ENCODE measurements around the gene ANKFN1. TPM values are rescaled to one million over a fixed set of nuclear protein-coding genes. Genes with fewer than 3 reads are reported as not detected.

The ANKFN1 gene
- total and polyA plus RNA-seq, 2 of the 13 experiments (the other 11 are each of a cell fraction or from before 2014, with no cell fraction given), result not detected

- TF ChIP-seq CSRNP1 (CRISPR knock-in tag; IDR thresholded peaks at IDR 0.05) (no peak), TOE1 (CRISPR knock-in tag; IDR thresholded peaks at IDR 0.05) (no peak)
Measured at GRCh38 chr17:56169621-56170020, 16.3 kb downstream of the ANKFN1 start (continued).

- ChIA-PET POLR2A (no interaction called here), CTCF (ENCODE audit: low intra/inter-chr PET ratio, low total read pairs) (no interaction called here)
- Histone ChIP-seq H3K4me3 (replicated peaks in 1 of 3; ENCODE audit: insufficient read depth in 1 of 3, low read depth in 2 of 3, low read length in 3 of 3) (no peak overlapping the region), H3K9ac (ENCODE audit: insufficient read depth, low read depth, low read length) (no peak overlapping the region), H3K4me2 (ENCODE audit: low read depth, low read length) (no peak overlapping the region), H3K79me2 (ENCODE audit: insufficient read depth, low read length) (no peaks in the 10 kb centered on the region), H3K36me3 (replicated peaks in 1 of 2; ENCODE audit: control insufficient read depth in 1 of 2, insufficient read depth in 2 of 2, low read length in 2 of 2) (no peaks in the 10 kb centered on the region), H3K9me3 (ENCODE audit: low read length) (no peaks in the 10 kb centered on the region), H3K27me3 (ENCODE audit: control insufficient read depth in 1 of 2, insufficient read depth in 2 of 2, low read length in 2 of 2) (no peaks in the 10 kb centered on the region), H3K4me1 (ENCODE audit: insufficient read depth, low read length) (0 out of 2 replicates have a peak, but pooled peaks cover 4% of the 10 kb centered on the region), H4K20me1 (ENCODE audit: insufficient read depth, low read length) (no peaks in the 10 kb centered on the region), H2AFZ (ENCODE audit: low read length) (no peak overlapping the region), H3K27ac (ENCODE audit: extremely low read length, insufficient read depth, low read length) (no peak overlapping the region)
- intact Hi-C loops (cut with micrococcal nuclease; ENCODE audit: unreplicated experiment), result no loop called here
- no peak for FAIRE-seq
- ATAC-seq, result no peak
- WGBS (ENCODE audit: low lambda C conversion rate), result 10% methylated on average over 4 of the region's 4 CpGs
- in situ Hi-C loops (cut with HindIII; ENCODE audit: extremely low pct_ligation_motif_present, low pct_unique_long_range_greater_than_20kb), result no loop called here
- no peak for DNase-seq (ENCODE audit: low spot score)
- no TSS peak for BruUV-seq (replicated peaks)
- TF ChIP-seq ZFY (CRISPR knock-in tag; IDR thresholded peaks at IDR 0.05) (no peak), NFATC3 (CRISPR knock-in tag; IDR thresholded peaks at IDR 0.05) (no peak), ZNF512B (CRISPR knock-in tag; IDR thresholded peaks at IDR 0.05; ENCODE audit: borderline replicate concordance) (no peak), AHDC1 (CRISPR knock-in tag; IDR thresholded peaks at IDR 0.05; ENCODE audit: borderline replicate concordance) (no peak), ISL2 (CRISPR knock-in tag; IDR thresholded peaks at IDR 0.05) (no peak), SUZ12 (IDR thresholded peaks at IDR 0.05; ENCODE audit: low read depth, low read length) (no peak), ZNF678 (CRISPR knock-in tag; IDR thresholded peaks at IDR 0.05) (no peak), MYPOP (CRISPR knock-in tag; IDR thresholded peaks at IDR 0.05) (no peak)
Measured at GRCh38 chr17:56171186-56171959, 18.1 kb downstream of the ANKFN1 start.

Measured in HepG2 (cell line).